ENCODE data around the gene STEAP4. TPM values are rescaled to one million over a fixed set of nuclear protein-coding genes. Genes with fewer than 3 reads are reported as not detected.

The STEAP4 gene
- total RNA-seq, 1 donor from 2014 or later: not detected

GRCh38 chr7:88301924-88302323 lies 4.8 kb downstream of the STEAP4 start:
- DNase-seq (ENCODE audit: low spot score, unreplicated experiment): no peak
- no peak overlapping the region for H3K27ac Mint-ChIP-seq
- H3K4me3 Mint-ChIP-seq (ENCODE audit: low read depth): no peak overlapping the region
- TF ChIP-seq, protein P1, sequence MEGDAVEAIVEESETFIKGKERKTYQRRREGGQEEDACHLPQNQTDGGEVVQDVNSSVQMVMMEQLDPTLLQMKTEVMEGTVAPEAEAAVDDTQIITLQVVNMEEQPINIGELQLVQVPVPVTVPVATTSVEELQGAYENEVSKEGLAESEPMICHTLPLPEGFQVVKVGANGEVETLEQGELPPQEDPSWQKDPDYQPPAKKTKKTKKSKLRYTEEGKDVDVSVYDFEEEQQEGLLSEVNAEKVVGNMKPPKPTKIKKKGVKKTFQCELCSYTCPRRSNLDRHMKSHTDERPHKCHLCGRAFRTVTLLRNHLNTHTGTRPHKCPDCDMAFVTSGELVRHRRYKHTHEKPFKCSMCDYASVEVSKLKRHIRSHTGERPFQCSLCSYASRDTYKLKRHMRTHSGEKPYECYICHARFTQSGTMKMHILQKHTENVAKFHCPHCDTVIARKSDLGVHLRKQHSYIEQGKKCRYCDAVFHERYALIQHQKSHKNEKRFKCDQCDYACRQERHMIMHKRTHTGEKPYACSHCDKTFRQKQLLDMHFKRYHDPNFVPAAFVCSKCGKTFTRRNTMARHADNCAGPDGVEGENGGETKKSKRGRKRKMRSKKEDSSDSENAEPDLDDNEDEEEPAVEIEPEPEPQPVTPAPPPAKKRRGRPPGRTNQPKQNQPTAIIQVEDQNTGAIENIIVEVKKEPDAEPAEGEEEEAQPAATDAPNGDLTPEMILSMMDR (IDR thresholded peaks at IDR 0.05; ENCODE audit: unreplicated experiment): no peak
- peaks cover 6% of the 10 kb centered on the region for H3K4me1 Mint-ChIP-seq (ENCODE audit: low read depth)
- H3K27me3 Mint-ChIP-seq: peaks cover 16% of the 10 kb centered on the region
- no peaks in the 10 kb centered on the region for H3K9me3 Mint-ChIP-seq (ENCODE audit: low read depth)
- no peaks in the 10 kb centered on the region for H3K36me3 Mint-ChIP-seq (ENCODE audit: insufficient read depth)

- peaks cover 1% of the 10 kb centered on the region for H3K27me3 Mint-ChIP-seq
- no peaks in the 10 kb centered on the region for H3K9me3 Mint-ChIP-seq (ENCODE audit: low read depth)
- H3K4me1 Mint-ChIP-seq (ENCODE audit: low read depth): peaks cover 2% of the 10 kb centered on the region
- H3K27ac Mint-ChIP-seq: no peak overlapping the region
- TF ChIP-seq, protein P1 (IDR thresholded peaks at IDR 0.05; ENCODE audit: unreplicated experiment): no peak
- H3K4me3 Mint-ChIP-seq (ENCODE audit: low read depth): no peak overlapping the region
- H3K36me3 Mint-ChIP-seq (ENCODE audit: insufficient read depth): no peaks in the 10 kb centered on the region
- no peak for DNase-seq (ENCODE audit: low spot score, unreplicated experiment)
Observed at GRCh38 chr7:88300401-88300945, 6.2 kb downstream of the STEAP4 start.

DNA sequence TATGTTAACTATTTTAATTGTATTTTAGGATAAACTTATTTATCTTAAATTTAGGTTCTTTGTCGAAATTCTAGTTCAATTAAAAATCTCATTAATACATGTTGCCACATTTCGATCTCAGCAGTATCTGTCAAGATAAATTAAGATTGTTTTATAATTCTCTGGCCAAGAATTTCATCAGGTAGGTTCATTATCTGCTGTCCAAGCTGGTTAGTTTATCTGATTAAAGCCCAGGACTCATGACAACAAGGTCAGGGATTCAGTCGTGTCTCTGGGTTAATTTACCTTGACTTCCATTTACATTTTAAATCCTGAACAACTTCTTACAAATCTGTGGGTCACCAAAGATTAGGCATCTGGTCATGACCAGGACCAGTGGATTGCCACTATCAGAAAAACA lies 7.6 kb downstream of the STEAP4 start:
- Mint-ChIP-seq H3K27me3 (no peaks in the 10 kb centered on the region), H3K36me3 (ENCODE audit: insufficient read depth) (no peaks in the 10 kb centered on the region), H3K4me3 (ENCODE audit: low read depth) (no peak overlapping the region), H3K4me1 (ENCODE audit: low read depth) (peaks cover 2% of the 10 kb centered on the region), H3K9me3 (ENCODE audit: low read depth) (no peaks in the 10 kb centered on the region), H3K27ac (no peak overlapping the region)
- TF ChIP-seq, protein P1 (IDR thresholded peaks at IDR 0.05; ENCODE audit: unreplicated experiment): no peak
- no peak for DNase-seq (ENCODE audit: low spot score, unreplicated experiment)

DNA sequence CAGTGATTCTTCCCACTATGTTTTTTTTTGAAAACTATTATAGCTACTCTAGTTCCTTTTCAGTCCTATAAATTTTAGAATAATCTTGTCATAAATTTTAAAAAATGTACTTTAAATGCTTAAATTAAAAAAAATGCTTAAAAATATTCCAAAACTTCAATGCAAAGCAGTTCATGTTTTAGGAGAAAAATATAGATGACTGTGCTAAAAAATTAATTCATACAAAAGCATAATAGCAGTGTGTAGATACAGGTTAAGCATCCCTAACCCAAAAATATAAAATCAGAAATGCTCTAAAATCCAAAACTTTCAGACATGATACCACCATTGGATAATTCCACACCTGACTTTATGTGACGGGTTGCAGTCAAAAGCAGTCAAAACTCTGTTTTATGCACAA lies 12.8 kb downstream of the STEAP4 start:
- TF ChIP-seq, protein P1 (IDR thresholded peaks at IDR 0.05; ENCODE audit: unreplicated experiment): no peak
- Mint-ChIP-seq H3K4me1 (ENCODE audit: low read depth) (no peaks in the 10 kb centered on the region), H3K36me3 (ENCODE audit: insufficient read depth) (no peaks in the 10 kb centered on the region), H3K27me3 (no peaks in the 10 kb centered on the region), H3K9me3 (ENCODE audit: low read depth) (no peaks in the 10 kb centered on the region), H3K4me3 (ENCODE audit: low read depth) (no peak overlapping the region), H3K27ac (no peak overlapping the region)
- DNase-seq (ENCODE audit: low spot score, unreplicated experiment): no peak

DNA sequence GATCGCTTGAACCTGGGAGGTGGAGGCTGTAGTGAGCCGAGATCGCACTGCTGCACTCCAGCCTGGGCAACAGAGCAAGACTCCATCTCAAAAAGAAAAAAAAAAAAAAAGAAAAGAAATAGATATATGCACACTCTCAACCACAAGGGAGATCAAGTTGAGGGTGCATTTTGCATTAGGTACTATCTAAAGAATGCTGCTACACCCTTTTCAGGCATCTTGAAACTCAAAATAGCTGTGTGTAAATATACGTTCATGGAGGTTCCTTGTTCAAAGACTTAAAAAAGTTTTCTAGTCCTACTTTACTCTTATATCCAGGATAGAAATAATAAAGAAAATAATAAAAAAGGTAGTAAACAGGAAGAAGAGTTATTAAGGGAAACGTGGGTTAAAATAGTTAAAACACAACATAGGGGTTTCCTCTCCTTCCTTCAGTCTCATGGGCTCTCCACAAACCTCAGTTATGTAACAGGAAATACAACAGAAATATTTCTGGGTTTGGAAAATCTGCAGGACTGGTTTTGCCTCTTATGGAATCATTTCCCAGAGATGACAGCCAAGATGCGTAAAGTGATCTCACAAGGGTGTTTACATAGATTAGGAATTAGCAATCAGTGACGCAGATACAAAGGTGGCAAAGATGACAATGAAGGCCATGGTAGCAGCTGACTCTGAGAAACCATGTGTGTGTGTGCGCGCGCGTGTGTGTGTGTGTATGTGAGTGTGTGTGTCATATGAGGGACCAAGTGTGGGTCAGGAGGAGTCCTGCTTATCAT lies 15.1 kb downstream of the STEAP4 start:
- Mint-ChIP-seq H3K9me3 (ENCODE audit: low read depth) (peaks cover 2% of the 10 kb centered on the region), H3K4me1 (ENCODE audit: low read depth) (no peaks in the 10 kb centered on the region), H3K27ac (no peak overlapping the region), H3K27me3 (no peaks in the 10 kb centered on the region), H3K36me3 (ENCODE audit: insufficient read depth) (no peaks in the 10 kb centered on the region), H3K4me3 (ENCODE audit: low read depth) (no peak overlapping the region)
- DNase-seq (ENCODE audit: low spot score, unreplicated experiment): no peak
- TF ChIP-seq, protein P1 (IDR thresholded peaks at IDR 0.05; ENCODE audit: unreplicated experiment): no peak

Measured in progenitor cell of endocrine pancreas (in vitro differentiated cells).